C1 segment of cervical spinal cord (tissue), 14 donors: ENCODE measurements around the gene TNNI3.
A peak's percentile ranks its signal among the peaks of the same experiment; 100 is the strongest.
"Not testable (repeated sequence)": the region's sequence is repeated elsewhere in the genome, so short reads cannot be mapped to it uniquely, and the experiment has no call there.

Experiments
- DNase-seq, 14 donors: peaks; one replicate each; lab custom pipeline; 2025; lab: John Stamatoyannopoulos, UW

Gene TNNI3

DNA sequence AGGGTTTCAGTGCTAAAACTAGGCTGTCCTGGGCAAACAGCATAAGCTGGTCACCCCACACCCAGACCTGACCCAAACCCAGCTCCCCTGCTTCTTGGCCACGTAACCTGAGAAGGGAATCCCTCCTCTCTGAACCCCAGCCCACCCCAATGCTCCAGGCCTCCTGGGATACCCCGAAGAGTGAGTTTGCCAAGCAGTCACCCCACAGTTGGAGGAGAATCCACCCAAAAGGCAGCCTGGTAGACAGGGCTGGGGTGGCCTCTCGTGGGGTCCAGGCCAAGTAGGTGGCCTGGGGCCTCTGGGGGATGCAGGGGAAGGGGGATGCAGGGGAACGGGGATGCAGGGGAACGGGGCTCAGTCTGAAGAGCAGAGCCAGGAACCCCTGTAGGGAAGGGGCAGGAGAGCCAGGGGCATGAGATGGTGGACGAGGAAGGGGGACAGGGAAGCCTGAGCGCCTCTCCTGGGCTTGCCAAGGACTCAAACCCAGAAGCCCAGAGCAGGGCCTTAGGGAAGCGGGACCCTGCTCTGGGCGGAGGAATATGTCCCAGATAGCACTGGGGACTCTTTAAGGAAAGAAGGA lies 42.9 kb downstream of the TNNI3 start:
- no peak for DNase-seq

GRCh38 chr19:55113570-55114039 lies 43.9 kb downstream of the TNNI3 start:
- DNase-seq = peak in 10 of 14 donors; percentile 1 to 56 (median 21)

GRCh38 chr19:55112777-55113569 lies 44.6 kb downstream of the TNNI3 start:
- DNase-seq = no peak

DNA sequence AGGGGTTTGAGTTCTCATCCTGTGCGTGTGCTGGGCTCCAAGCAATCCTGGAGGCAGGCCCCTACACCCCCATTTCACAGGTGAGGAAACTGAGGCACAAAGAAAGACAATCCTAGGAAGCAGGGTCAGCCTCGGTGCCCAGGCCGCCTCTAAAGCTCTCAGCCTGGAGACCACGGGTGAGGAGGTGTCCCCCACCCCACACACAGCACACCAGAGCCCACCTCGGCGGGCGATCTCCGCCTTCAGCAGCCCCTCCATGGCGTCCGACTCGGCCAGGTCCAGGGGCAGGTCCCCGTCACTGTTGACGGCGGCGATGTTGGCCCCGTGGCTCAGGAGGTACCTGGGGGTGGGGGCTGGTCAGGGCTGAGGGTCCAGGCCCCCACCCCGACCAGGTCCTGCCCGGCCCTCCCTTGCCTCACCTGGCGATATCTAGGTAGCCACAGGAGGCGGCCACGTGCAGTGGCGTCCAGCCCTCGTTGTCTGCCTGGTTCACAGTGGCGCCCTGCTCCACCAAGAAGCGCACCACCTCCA lies 45.2 kb downstream of the TNNI3 start:
- DNase-seq = no peak

- DNase-seq = no peak
Observed at GRCh38 chr19:55111238-55111831, 46.2 kb downstream of the TNNI3 start.

- no peak for DNase-seq
Observed at GRCh38 chr19:55109527-55110291, 47.8 kb downstream of the TNNI3 start.

- DNase-seq = not testable (repeated sequence)
Observed at GRCh38 chr19:55107252-55107651, 50.3 kb downstream of the TNNI3 start.

GRCh38 chr19:55106591-55106990 lies 50.9 kb downstream of the TNNI3 start:
- DNase-seq = no peak

GRCh38 chr19:55105237-55105636 lies 52.3 kb downstream of the TNNI3 start:
- DNase-seq = no peak

- no peak for DNase-seq
Observed at GRCh38 chr19:55103190-55103589, 54.3 kb downstream of the TNNI3 start.
